Spleen (tissue), 13 donors: ENCODE results near the gene SRPK3. TPM values are rescaled to one million over a fixed set of nuclear protein-coding genes. Genes with fewer than 3 reads are reported as not detected.
A peak's percentile ranks its signal among the peaks of the same experiment; 100 is the strongest.

Experiments used
- DNase-seq: peaks from one replicate; pipeline ENCODE4 v3.0.0-alpha.2; 2020
- H3K27ac ChIP-seq, 8 donors: fragments of 200-600 bp; sonication (generic) in 7 of 8; 1 replicate in 4 of 8; 2 replicates in 4 of 8; pipeline versions ENCODE4 v1.5.0 to v1.8.0; 2016 to 2021; ENCODE audit warnings: inconsistent platforms in 4 of 8, mild to moderate bottlenecking in 4 of 8, moderate library complexity in 1 of 8
- H3K27me3 ChIP-seq, 7 donors: fragments of 200-600 bp; sonication (generic) in 6 of 7; replicated peaks in 1 of 7; 1 replicate in 4 of 7; 2 replicates in 3 of 7; pipeline versions ENCODE4 v1.5.0 to v1.8.0; 2016 to 2021; ENCODE audit warnings: inconsistent platforms in 3 of 7, mild to moderate bottlenecking in 1 of 7
- H3K36me3 ChIP-seq, 6 donors: fragments of 200-600 bp; sonication (generic) in 5 of 6; 1 replicate in 4 of 6; 2 replicates in 2 of 6; pipeline versions ENCODE4 v1.5.0 to v1.8.0; 2016 to 2021; ENCODE audit warnings: inconsistent platforms in 2 of 6
- H3K4me1 ChIP-seq, 6 donors: fragments of 200-600 bp; sonication (generic) in 5 of 6; 1 replicate in 3 of 6; 2 replicates in 3 of 6; pipeline versions ENCODE4 v1.5.0 to v1.8.0; 2016 to 2021; ENCODE audit warnings: inconsistent platforms in 3 of 6
- H3K4me3 ChIP-seq, 8 donors: fragments of 200-600 bp; sonication (generic) in 7 of 8; 1 replicate in 4 of 8; 2 replicates in 4 of 8; pipeline versions ENCODE4 v1.5.0 to v1.8.0; 2016 to 2021; ENCODE audit warnings: inconsistent platforms in 4 of 8, mild to moderate bottlenecking in 4 of 8, moderate library complexity in 2 of 8
- H3K9me3 ChIP-seq, 8 donors: fragments of 200-600 bp; sonication (generic) in 7 of 8; 1 replicate in 4 of 8; 2 replicates in 4 of 8; pipeline versions ENCODE4 v1.5.0 to v1.8.0; 2016 to 2021; ENCODE audit warnings: inconsistent platforms in 4 of 8
- POLR2A ChIP-seq, 3 donors: fragments of 450-650 bp; IDR thresholded peaks; one replicate each; pipeline ENCODE4 v1.5.1; 2017; ENCODE audit warnings: antibody characterized with exemption in 3 of 3, mild to moderate bottlenecking in 1 of 3
- POLR2AphosphoS5 ChIP-seq, 3 donors: sonication (generic); formaldehyde crosslinking; IDR thresholded peaks; one replicate each; pipeline ENCODE4 v1.5.1; 2017; ENCODE audit warnings: antibody characterized with exemption in 3 of 3
- WGBS, 5 donors: extraction: QIAGEN DNeasy Blood & Tissue Kit in 3 of 5; methylation state at CpG; one replicate each; pipeline versions ENCODE4 v1.1.5 to v1.1.7; 2013 to 2018; 5-methylcytosine and 5-hydroxymethylcytosine counted together
- intact Hi-C: fragments of 100-400 bp; cut with DNase I; formaldehyde crosslinking; loops from one replicate; pipeline ENCODE4 v1.15.0; 2023; ENCODE audit warnings: low total_unique reads
- long read RNA-seq, 2 donors: transcript quantifications; one replicate each; lab custom pipeline, GENCODE V29; 2026
- polyA plus RNA-seq, 3 donors: library from polyadenylated mRNA; stranded (reverse); fragments of 200-250 nt; gene quantifications; one replicate each; pipeline ENCODE4 v1.2.1, GENCODE V29; 2013
- total RNA-seq, 7 donors: library from RNA; depleted of rRNA in 3 of 7; stranded (reverse); fragments of >200 nt in 3 of 7; fragmentation: NEBNext Ultra II Directional in 4 of 7; extraction: Animal tissue kit (Norgen Biotek cat#: 25700) in 4 of 7; gene quantifications; one replicate each; pipeline versions ENCODE4 v1.1.0 to v1.2.1, GENCODE V29; 2016 to 2021
- TF ChIP-seq, protein P1 (sequence below), 11 experiments: fragments of 200-600 bp in 7 of 11; fragments of 450-650 bp in 4 of 11; sonication (generic) in 4 of 11; IDR thresholded peaks in 8 of 11; conservative IDR thresholded peaks in 3 of 11; 1 replicate in 7 of 11; 2 replicates in 4 of 11; pipeline versions ENCODE4 v1.4.0 to v1.8.0; 2016 to 2021; ENCODE audit warnings: antibody characterized with exemption in 11 of 11, inconsistent platforms in 4 of 11, mild to moderate bottlenecking in 1 of 11
- donor health status: healthy with polysubstance abuse.
- donor health status: DM: no; HTN: no; CAD: no; lungs with moderate emphysema.
- donor health status: DM: no; HTN: no; CAD: no.
- donor health status: Bipolar disorder and iron deficiency.
- donor health status: healthy.
- donor health status: DM: no; HTN: no; CAD: no.
- donor health status: DM: yes; HTN: yes; CAD: no.

The SRPK3 gene, protein sequence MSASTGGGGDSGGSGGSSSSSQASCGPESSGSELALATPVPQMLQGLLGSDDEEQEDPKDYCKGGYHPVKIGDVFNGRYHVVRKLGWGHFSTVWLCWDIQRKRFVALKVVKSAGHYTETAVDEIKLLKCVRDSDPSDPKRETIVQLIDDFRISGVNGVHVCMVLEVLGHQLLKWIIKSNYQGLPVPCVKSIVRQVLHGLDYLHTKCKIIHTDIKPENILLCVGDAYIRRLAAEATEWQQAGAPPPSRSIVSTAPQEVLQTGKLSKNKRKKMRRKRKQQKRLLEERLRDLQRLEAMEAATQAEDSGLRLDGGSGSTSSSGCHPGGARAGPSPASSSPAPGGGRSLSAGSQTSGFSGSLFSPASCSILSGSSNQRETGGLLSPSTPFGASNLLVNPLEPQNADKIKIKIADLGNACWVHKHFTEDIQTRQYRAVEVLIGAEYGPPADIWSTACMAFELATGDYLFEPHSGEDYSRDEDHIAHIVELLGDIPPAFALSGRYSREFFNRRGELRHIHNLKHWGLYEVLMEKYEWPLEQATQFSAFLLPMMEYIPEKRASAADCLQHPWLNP
- total RNA-seq (not detected), polyA plus RNA-seq (under 1 TPM; 0.03 to 0.26 (median 0.07) TPM)
- long read RNA-seq, donor 1, result 0 reads
- long read RNA-seq, donor 2, result 0 reads

DNA sequence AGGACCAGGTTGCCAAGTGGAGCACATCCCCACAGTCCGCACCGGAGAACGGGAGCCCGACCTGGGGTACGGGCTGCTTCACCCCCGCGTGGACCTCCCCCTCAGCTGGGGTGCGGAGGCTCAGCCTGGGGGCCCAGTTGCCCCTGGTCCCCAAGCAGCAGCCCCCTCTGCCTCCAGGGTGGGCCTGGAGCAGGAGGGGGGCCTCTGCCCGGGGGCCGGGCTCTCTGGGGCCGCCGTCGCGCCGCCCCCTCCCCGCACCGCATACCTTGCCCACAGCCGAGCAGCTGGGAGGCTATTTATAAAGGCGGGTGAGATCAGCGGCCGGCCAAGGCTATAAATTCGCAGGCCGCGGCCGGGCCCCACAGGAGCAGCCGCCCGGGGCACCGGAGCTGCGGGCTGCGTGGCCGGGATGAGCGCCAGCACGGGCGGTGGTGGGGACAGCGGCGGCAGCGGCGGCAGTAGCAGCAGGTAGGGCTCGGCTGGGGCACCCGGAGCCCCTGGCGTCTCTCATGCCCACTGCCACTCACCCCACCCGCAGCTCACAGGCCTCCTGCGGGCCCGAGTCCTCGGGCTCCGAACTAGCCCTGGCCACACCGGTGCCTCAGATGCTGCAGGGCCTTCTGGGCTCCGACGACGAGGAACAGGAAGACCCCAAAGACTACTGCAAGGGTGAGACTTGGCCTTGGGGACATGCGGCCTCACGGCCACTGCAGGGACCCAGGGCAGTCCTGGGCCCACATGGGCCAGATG is at the start of gene SRPK3:
TSS of gene SRPK3 (plus strand) at position 364 of the 750 bp plus-strand sequence. CDS start at position 410, 46 bp downstream.
- Histone ChIP-seq H3K4me3 (no peak within 1 kb of the TSS), H3K9me3 (no peaks in the 10 kb centered on the region), H3K36me3 (peaks cover 0 to 28% (median 6%) of the 10 kb centered on the region in 6 donors), H3K27ac (no peak within 1 kb of the TSS), H3K4me1 (peaks cover 0 to 29% (median 10%) of the 10 kb centered on the region in 6 donors), H3K27me3 (peaks cover 0 to 46% (median 8%) of the 10 kb centered on the region in 7 donors)
- intact Hi-C loops, result no loop called here
- no peak for DNase-seq
- TF ChIP-seq, protein P1, sequence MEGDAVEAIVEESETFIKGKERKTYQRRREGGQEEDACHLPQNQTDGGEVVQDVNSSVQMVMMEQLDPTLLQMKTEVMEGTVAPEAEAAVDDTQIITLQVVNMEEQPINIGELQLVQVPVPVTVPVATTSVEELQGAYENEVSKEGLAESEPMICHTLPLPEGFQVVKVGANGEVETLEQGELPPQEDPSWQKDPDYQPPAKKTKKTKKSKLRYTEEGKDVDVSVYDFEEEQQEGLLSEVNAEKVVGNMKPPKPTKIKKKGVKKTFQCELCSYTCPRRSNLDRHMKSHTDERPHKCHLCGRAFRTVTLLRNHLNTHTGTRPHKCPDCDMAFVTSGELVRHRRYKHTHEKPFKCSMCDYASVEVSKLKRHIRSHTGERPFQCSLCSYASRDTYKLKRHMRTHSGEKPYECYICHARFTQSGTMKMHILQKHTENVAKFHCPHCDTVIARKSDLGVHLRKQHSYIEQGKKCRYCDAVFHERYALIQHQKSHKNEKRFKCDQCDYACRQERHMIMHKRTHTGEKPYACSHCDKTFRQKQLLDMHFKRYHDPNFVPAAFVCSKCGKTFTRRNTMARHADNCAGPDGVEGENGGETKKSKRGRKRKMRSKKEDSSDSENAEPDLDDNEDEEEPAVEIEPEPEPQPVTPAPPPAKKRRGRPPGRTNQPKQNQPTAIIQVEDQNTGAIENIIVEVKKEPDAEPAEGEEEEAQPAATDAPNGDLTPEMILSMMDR (IDR thresholded peaks at IDR 0.05 in 8 of 11, conservative IDR thresholded peaks at IDR 0.05 in 3 of 11), result no peak
- TF ChIP-seq POLR2AphosphoS5 (IDR thresholded peaks at IDR 0.05), result peak in 1 of 3 donors; percentile 24
- WGBS, 5 donors, result 29 to 62% (median 41%) methylated on average over 25 to 52 of the region's 52 CpGs; no CpG with 5 or more reads in 1 of the 5 donors

DNA sequence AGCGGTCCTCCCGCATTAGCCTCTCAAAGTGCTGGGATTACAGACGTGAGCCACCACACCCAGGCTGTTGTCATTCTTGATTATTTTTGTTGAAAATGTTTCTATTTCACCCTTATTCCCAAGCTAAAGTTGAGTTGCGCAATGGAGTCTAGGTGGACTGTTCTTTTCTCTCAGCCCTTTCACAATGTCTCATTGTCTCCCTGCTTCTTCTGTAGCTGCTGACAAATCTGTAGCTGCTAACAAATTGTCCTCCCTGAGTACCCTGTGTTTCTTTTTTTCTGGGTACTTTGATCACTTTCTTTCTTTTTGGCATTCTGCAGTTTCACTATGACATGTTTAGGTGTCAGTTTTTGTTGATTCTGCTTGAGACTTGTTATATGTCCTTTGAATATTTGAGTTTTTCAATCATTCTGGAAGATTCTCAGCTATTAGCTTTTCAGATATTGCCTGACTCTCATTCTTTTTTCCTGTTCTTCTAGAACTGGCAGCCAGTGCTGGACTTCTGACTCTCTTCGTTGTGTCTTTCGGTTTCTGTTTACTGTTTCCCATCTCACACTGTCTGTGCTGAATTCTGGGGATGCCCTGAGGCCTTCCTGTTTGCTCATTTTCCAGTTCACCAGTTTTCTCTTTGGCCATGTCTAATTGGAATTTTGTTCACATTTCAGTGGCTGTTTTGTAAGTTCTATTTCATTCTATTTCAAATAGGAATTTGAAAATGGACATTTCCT is 49.6 kb upstream of the SRPK3 start:
- H3K9me3 ChIP-seq, result peaks cover 0 to 14% (median 4%) of the 10 kb centered on the region in 8 donors
- WGBS, 5 donors, result 73 to 82% (median 79%) methylated on average over 6 of the region's 6 CpGs
- intact Hi-C loops, result no loop called here
- no peak for DNase-seq
- no peak overlapping the region for H3K4me3 ChIP-seq
- TF ChIP-seq, protein P1 (IDR thresholded peaks at IDR 0.05 in 8 of 11, conservative IDR thresholded peaks at IDR 0.05 in 3 of 11), result no peak
- TF ChIP-seq POLR2A (IDR thresholded peaks at IDR 0.05) (no peak), POLR2AphosphoS5 (IDR thresholded peaks at IDR 0.05) (no peak)
- peak overlapping the region in 4 of 8 donors; percentile 9 to 66 (median 36) for H3K27ac ChIP-seq
- peaks cover 14 to 39% (median 23%) of the 10 kb centered on the region in 6 donors for H3K4me1 ChIP-seq
- H3K36me3 ChIP-seq, result peaks cover 0 to 29% (median 1%) of the 10 kb centered on the region in 6 donors
- H3K27me3 ChIP-seq, result no peaks in the 10 kb centered on the region

DNA sequence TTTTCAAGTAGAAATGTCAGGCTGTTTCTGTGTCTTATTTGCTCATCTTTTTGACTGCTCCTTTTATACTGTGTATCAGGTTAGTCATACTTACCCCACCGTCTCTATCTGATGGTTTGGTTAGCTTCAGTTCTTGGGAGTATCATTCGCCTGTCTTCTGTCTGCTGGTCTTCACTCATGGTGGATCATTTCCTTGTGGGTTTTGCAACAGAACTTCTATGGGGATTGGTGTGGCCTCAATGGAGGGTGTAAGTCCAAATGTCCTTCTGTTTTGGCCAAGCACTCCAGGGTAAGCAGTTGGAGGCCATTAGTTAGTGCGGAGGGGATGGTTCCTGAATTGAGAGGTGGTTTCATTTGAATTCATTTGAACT is 49.0 kb upstream of the SRPK3 start:
- WGBS, 5 donors, result 63 to 94% (median 90%) methylated on average over 3 of the region's 3 CpGs
- no peak for DNase-seq
- TF ChIP-seq POLR2AphosphoS5 (IDR thresholded peaks at IDR 0.05), result no peak
- TF ChIP-seq, protein P1 (IDR thresholded peaks at IDR 0.05 in 8 of 11, conservative IDR thresholded peaks at IDR 0.05 in 3 of 11), result no peak
- TF ChIP-seq POLR2A (IDR thresholded peaks at IDR 0.05), result no peak

More for the DNA sequence above, 49.0 kb upstream of the SRPK3 start:
- Histone ChIP-seq H3K4me1 (peaks cover 12 to 34% (median 17%) of the 10 kb centered on the region in 6 donors), H3K36me3 (peaks cover 0 to 35% (median 3%) of the 10 kb centered on the region in 6 donors), H3K27me3 (no peaks in the 10 kb centered on the region), H3K27ac (peak overlapping the region in 5 of 8 donors; percentile 6 to 66 (median 36)), H3K4me3 (no peak overlapping the region), H3K9me3 (peaks cover 0 to 14% (median 4%) of the 10 kb centered on the region in 8 donors)
- intact Hi-C loops, result no loop called here
